K562 (cell line): ENCODE measurements around the gene SOX12. TPM values are rescaled to one million over a fixed set of nuclear protein-coding genes. Genes with fewer than 3 reads are reported as not detected.

Source experiments
- ATF7 ChIP-seq: fragments of 450-650 bp; IDR thresholded peaks from 2 replicates; pipeline ENCODE4 v1.7.1; 2014; ENCODE audit warnings: mild to moderate bottlenecking, moderate library complexity
- CTBP1 ChIP-seq: fragments of 450-650 bp; IDR thresholded peaks from 2 replicates; pipeline ENCODE4 v1.6.1; 2016; ENCODE audit warnings: borderline replicate concordance
- ESRRA ChIP-seq: fragments of 450-650 bp; IDR thresholded peaks from 2 replicates; pipeline ENCODE4 v1.6.1; 2014; ENCODE audit warnings: low read depth, mild to moderate bottlenecking, moderate library complexity, borderline replicate concordance
- ILK ChIP-seq: fragments of 450-650 bp; IDR thresholded peaks from 2 replicates; pipeline ENCODE4 v1.6.1; 2016; ENCODE audit warnings: missing genetic modification characterization, low read depth, mild to moderate bottlenecking, missing compliant biosample characterization, moderate library complexity, borderline replicate concordance
- JUN ChIP-seq, 2 experiments: sonication (generic) in 1 of 2; formaldehyde crosslinking in 1 of 2; IDR thresholded peaks; 2 replicates each; pipeline versions ENCODE4 v1.6.1 to v1.8.0; 2012 to 2022; ENCODE audit warnings: borderline replicate concordance in 2 of 2, mild to moderate bottlenecking in 2 of 2, improper control_type of control experiment in 1 of 2, low read depth in 1 of 2, low read length in 1 of 2, missing genetic modification reagents in 1 of 2
- KAT2B ChIP-seq: IDR thresholded peaks from one replicate; pipeline ENCODE4 v1.6.1; 2012; ENCODE audit warnings: low read depth, mild to moderate bottlenecking, control low read depth, inconsistent platforms, low read length, moderate library complexity
- KDM5B ChIP-seq: fragments of 200-600 bp; sonication (generic); IDR thresholded peaks from 2 replicates; pipeline ENCODE4 v1.6.1; 2012; ENCODE audit warnings: low read depth, mild to moderate bottlenecking, moderate library complexity, low read length, control low read depth, inconsistent platforms; ENCODE audit not compliant: insufficient replicate concordance
- NR2C1 ChIP-seq, 2 experiments: fragments of 450-650 bp; IDR thresholded peaks; 2 replicates each; pipeline ENCODE4 v1.6.1; 2017; ENCODE audit warnings: mild to moderate bottlenecking in 2 of 2, antibody characterized with exemption in 1 of 2, inconsistent platforms in 1 of 2, missing compliant biosample characterization in 1 of 2, missing genetic modification characterization in 1 of 2
- POLR2AphosphoS2 ChIP-seq: IDR thresholded peaks from 2 replicates; pipeline ENCODE4 v1.6.1; 2012; ENCODE audit warnings: low read length, improper control_type of control experiment
- POLR2AphosphoS5 ChIP-seq: IDR thresholded peaks from 2 replicates; pipeline ENCODE4 v1.6.1; 2011; ENCODE audit warnings: mild to moderate bottlenecking, low read depth, low read length, moderate library complexity; ENCODE audit not compliant: control insufficient read depth, insufficient read depth
- POLR2G ChIP-seq: fragments of 200-400 bp; formaldehyde crosslinking; IDR thresholded peaks from 2 replicates; pipeline ENCODE4 v1.6.1; 2017; ENCODE audit warnings: low read depth, mild to moderate bottlenecking, antibody characterized with exemption, low read length, moderate library complexity
- SMC3 ChIP-seq: conservative IDR thresholded peaks from 2 replicates; pipeline ENCODE4 v1.6.1; 2011; ENCODE audit warnings: low read depth, low read length, improper control_type of control experiment; ENCODE audit not compliant: insufficient read depth
- SNIP1 ChIP-seq: fragments of 450-650 bp; IDR thresholded peaks from 2 replicates; pipeline ENCODE4 v1.7.1; 2017; ENCODE audit warnings: low read depth, mild to moderate bottlenecking
- SPI1 ChIP-seq: IDR thresholded peaks from 2 replicates; pipeline ENCODE4 v1.6.1; 2011; ENCODE audit warnings: low read depth, low read length, control low read depth, borderline replicate concordance
- TEAD4 ChIP-seq, 2 experiments: sonication (generic) in 1 of 2; formaldehyde crosslinking in 1 of 2; IDR thresholded peaks; 2 replicates each; pipeline versions ENCODE4 v1.6.1 to v1.8.0; 2012 to 2022; ENCODE audit warnings: borderline replicate concordance in 1 of 2, inconsistent platforms in 1 of 2, low read length in 1 of 2, mild to moderate bottlenecking in 1 of 2, missing genetic modification reagents in 1 of 2
- ZNF707 ChIP-seq: fragments of 250-450 bp; sonication (Bioruptor Pico); conservative IDR thresholded peaks from 2 replicates; pipeline ENCODE4 v1.8.0; 2022; ENCODE audit warnings: inconsistent platforms, mild to moderate bottlenecking, moderate library complexity
- ZNF780A ChIP-seq: fragments of 250-450 bp; sonication (Bioruptor Pico); IDR thresholded peaks from 2 replicates; pipeline ENCODE4 v1.5.0; 2021; ENCODE audit warnings: mild to moderate bottlenecking
- polyA plus RNA-seq, 8 experiments: library from polyadenylated mRNA; depleted of rRNA in 4 of 8; stranded (reverse) in 5 of 8; unstranded in 3 of 8; fragments of >200 nt; fragmentation: Nextera tagmentation in 2 of 8; fragmentation: Illumina TruSeq in 1 of 8; extraction: Ambion mirVana in 2 of 8; extraction: Trizol in 1 of 8; gene quantifications; 2 replicates each; pipeline versions ENCODE4 v1.2.1 to v1.2.3, GENCODE V29; 2011 to 2014; ENCODE audit warnings: inconsistent platforms in 1 of 8, missing spikeins in 1 of 8
- total RNA-seq, 7 experiments: library from RNA; depleted of rRNA in 6 of 7; stranded (reverse); fragments of >200 nt in 6 of 7; fragmentation: Illumina TruSeq in 2 of 7; extraction: Trizol in 2 of 7; gene quantifications; 2 replicates each; pipeline versions ENCODE4 v1.2.1 to v1.2.3, GENCODE V29; 2011 to 2021; ENCODE audit warnings: low replicate concordance in 1 of 7
- TF ChIP-seq, protein P1 (sequence below): fragments of 450-650 bp; IDR thresholded peaks from 2 replicates; pipeline ENCODE4 v1.6.1; 2018; ENCODE audit not compliant: partially characterized antibody
- TF ChIP-seq, protein P2 (sequence below), 3 experiments: IDR thresholded peaks in 2 of 3; conservative IDR thresholded peaks in 1 of 3; 2 replicates each; pipeline ENCODE4 v1.5.1; 2011 to 2012; ENCODE audit warnings: low read length in 3 of 3, mild to moderate bottlenecking in 3 of 3, control low read depth in 2 of 3, improper control_type of control experiment in 1 of 3, inconsistent platforms in 1 of 3, low read depth in 1 of 3, mixed read lengths in 1 of 3, moderate library complexity in 1 of 3; ENCODE audit not compliant: insufficient read depth in 2 of 3

Gene SOX12
- total and polyA plus RNA-seq, 9 of the 15 experiments (the other 6 are each of a cell fraction or from before 2014, with no cell fraction given), result 0.42 to 26.3 (median 2.6) TPM

GRCh38 chr20:330233-331149 lies 5.1 kb downstream of the SOX12 start (continued):
- TF ChIP-seq, protein P1, sequence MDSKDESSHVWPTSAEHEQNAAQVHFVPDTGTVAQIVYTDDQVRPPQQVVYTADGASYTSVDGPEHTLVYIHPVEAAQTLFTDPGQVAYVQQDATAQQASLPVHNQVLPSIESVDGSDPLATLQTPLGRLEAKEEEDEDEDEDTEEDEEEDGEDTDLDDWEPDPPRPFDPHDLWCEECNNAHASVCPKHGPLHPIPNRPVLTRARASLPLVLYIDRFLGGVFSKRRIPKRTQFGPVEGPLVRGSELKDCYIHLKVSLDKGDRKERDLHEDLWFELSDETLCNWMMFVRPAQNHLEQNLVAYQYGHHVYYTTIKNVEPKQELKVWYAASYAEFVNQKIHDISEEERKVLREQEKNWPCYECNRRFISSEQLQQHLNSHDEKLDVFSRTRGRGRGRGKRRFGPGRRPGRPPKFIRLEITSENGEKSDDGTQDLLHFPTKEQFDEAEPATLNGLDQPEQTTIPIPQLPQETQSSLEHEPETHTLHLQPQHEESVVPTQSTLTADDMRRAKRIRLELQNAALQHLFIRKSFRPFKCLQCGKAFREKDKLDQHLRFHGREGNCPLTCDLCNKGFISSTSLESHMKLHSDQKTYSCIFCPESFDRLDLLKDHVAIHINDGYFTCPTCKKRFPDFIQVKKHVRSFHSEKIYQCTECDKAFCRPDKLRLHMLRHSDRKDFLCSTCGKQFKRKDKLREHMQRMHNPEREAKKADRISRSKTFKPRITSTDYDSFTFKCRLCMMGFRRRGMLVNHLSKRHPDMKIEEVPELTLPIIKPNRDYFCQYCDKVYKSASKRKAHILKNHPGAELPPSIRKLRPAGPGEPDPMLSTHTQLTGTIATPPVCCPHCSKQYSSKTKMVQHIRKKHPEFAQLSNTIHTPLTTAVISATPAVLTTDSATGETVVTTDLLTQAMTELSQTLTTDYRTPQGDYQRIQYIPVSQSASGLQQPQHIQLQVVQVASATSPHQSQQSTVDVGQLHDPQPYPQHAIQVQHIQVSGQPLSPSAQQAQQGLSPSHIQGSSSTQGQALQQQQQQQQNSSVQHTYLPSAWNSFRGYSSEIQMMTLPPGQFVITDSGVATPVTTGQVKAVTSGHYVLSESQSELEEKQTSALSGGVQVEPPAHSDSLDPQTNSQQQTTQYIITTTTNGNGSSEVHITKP, result peak; percentile 95
- TF ChIP-seq KDM5B, result peak; percentile 16
- peak; percentile 50; the same call in 1 of the 2 replicates for TF ChIP-seq POLR2AphosphoS5
- no peak for TF ChIP-seq SNIP1
- TF ChIP-seq, protein P2, sequence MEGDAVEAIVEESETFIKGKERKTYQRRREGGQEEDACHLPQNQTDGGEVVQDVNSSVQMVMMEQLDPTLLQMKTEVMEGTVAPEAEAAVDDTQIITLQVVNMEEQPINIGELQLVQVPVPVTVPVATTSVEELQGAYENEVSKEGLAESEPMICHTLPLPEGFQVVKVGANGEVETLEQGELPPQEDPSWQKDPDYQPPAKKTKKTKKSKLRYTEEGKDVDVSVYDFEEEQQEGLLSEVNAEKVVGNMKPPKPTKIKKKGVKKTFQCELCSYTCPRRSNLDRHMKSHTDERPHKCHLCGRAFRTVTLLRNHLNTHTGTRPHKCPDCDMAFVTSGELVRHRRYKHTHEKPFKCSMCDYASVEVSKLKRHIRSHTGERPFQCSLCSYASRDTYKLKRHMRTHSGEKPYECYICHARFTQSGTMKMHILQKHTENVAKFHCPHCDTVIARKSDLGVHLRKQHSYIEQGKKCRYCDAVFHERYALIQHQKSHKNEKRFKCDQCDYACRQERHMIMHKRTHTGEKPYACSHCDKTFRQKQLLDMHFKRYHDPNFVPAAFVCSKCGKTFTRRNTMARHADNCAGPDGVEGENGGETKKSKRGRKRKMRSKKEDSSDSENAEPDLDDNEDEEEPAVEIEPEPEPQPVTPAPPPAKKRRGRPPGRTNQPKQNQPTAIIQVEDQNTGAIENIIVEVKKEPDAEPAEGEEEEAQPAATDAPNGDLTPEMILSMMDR (IDR thresholded peaks at IDR 0.05 in 2 of 3, conservative IDR thresholded peaks at IDR 0.05 in 1 of 3; ENCODE audit: insufficient read depth in 2 of 3, low read depth in 1 of 3, low read length in 3 of 3), result peak; percentile 66 to 87 (median 84)
- peak; percentile 43 for TF ChIP-seq CTBP1
- TF ChIP-seq POLR2AphosphoS2, result 0 out of 2 replicates have a peak, but pooled peaks have one; percentile 51
- TF ChIP-seq ZNF707 (CRISPR knock-in tag), result no peak
- TF ChIP-seq ESRRA, result peak; percentile 38; the same call in 1 of the 2 replicates
- TF ChIP-seq KAT2B, result no peak
- TF ChIP-seq TEAD4 (IDR thresholded peaks at IDR 0.05; ENCODE audit: low read length), result no peak
- no peak for TF ChIP-seq TEAD4 (CRISPR knock-in tag; IDR thresholded peaks at IDR 0.05; ENCODE audit: borderline replicate concordance)
- TF ChIP-seq SMC3, result peak; percentile 67
- peak; percentile 34; the same call in 1 of the 2 replicates for TF ChIP-seq NR2C1 (IDR thresholded peaks at IDR 0.05)
- TF ChIP-seq NR2C1 (tag; IDR thresholded peaks at IDR 0.05), result 0 out of 2 replicates have a peak, but pooled peaks have one; percentile 19
- peak; percentile 42; the same call in 1 of the 2 replicates for TF ChIP-seq ATF7
- TF ChIP-seq ZNF780A (CRISPR knock-in tag), result no peak
- 0 out of 2 replicates have a peak, but pooled peaks have one; percentile 22 for TF ChIP-seq POLR2G
- TF ChIP-seq SPI1, result peak; percentile 52; the same call in 1 of the 2 replicates
- TF ChIP-seq JUN (IDR thresholded peaks at IDR 0.05; ENCODE audit: borderline replicate concordance, low read depth, low read length), result no peak
- TF ChIP-seq JUN (CRISPR knock-in tag; IDR thresholded peaks at IDR 0.05; ENCODE audit: borderline replicate concordance), result peak; percentile 40; the same call in 1 of the 2 replicates
- no peak for TF ChIP-seq ILK (tag)
